Lower leg skin (tissue), 3 donors: ENCODE measurements around the gene CDKAL1.
"Not testable (repeated sequence)": the region's sequence is repeated elsewhere in the genome, so short reads cannot be mapped to it uniquely, and the experiment has no call there.

Experiments
- CTCF ChIP-seq, 3 donors: fragments of 450-650 bp; IDR thresholded peaks; one replicate each; pipeline ENCODE4 v1.5.1; 2016; ENCODE audit warnings: antibody characterized with exemption in 3 of 3, mild to moderate bottlenecking in 3 of 3, moderate library complexity in 2 of 3
- POLR2A ChIP-seq, 2 donors: fragments of 450-650 bp; IDR thresholded peaks; one replicate each; pipeline ENCODE4 v1.6.1; 2016 to 2017; ENCODE audit warnings: antibody characterized with exemption in 2 of 2, mild to moderate bottlenecking in 1 of 2, moderate library complexity in 1 of 2

GRCh38 chr6:20529086-20529448 is 5.2 kb upstream of the CDKAL1 start:
- not testable (repeated sequence) for TF ChIP-seq CTCF, POLR2A (IDR thresholded peaks at IDR 0.05)
